ENCODE measurements around the gene ATXN7L1.

- TF ChIP-seq CTCF (IDR thresholded peaks at IDR 0.05) (no peak), EZH2 (IDR thresholded peaks at IDR 0.05; ENCODE audit: borderline replicate concordance, insufficient read depth, low read depth, low read length, poor library complexity, severe bottlenecking) (no peak)
Measured at GRCh38 chr7:105744258-105744657, 132.1 kb downstream of the ATXN7L1 start.
